Measurements from ENCODE around the gene BAHD1.

Gene BAHD1

DNA sequence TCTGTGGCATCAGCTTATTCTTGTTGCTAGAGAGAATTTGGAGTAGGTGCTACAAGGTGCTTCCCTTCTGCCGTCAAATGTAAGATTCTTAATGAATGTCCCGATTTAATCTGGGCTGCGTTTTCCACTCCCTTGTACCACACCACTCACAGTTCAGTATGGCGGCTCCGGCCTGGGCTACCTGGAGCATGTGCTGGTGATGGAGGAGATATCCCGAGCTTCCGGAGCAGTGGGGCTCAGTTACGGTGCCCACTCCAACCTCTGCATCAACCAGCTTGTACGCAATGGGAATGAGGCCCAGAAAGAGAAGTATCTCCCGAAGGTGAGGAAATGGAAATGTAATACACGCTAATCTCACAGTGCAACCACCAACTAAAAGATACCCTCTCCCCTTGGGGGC is 30.3 kb upstream of the BAHD1 start:
- Histone ChIP-seq H3K79me2 (no peaks in the 10 kb centered on the region), H3K27me3 (ENCODE audit: control insufficient read depth, insufficient read depth, low read length) (no peaks in the 10 kb centered on the region), H3K4me1 (no peaks in the 10 kb centered on the region), H3K4me3 (ENCODE audit: low read depth, low read length) (no peak overlapping the region), H3K36me3 (ENCODE audit: control insufficient read depth, insufficient read depth, low read length) (no peaks in the 10 kb centered on the region), H2AFZ (no peak overlapping the region), H3K9ac (no peak overlapping the region), H3K4me2 (ENCODE audit: low read length) (no peak overlapping the region), H3K27ac (no peak overlapping the region), H3K9me3 (ENCODE audit: control insufficient read depth, low read length) (no peaks in the 10 kb centered on the region)
- TF ChIP-seq, protein P1, sequence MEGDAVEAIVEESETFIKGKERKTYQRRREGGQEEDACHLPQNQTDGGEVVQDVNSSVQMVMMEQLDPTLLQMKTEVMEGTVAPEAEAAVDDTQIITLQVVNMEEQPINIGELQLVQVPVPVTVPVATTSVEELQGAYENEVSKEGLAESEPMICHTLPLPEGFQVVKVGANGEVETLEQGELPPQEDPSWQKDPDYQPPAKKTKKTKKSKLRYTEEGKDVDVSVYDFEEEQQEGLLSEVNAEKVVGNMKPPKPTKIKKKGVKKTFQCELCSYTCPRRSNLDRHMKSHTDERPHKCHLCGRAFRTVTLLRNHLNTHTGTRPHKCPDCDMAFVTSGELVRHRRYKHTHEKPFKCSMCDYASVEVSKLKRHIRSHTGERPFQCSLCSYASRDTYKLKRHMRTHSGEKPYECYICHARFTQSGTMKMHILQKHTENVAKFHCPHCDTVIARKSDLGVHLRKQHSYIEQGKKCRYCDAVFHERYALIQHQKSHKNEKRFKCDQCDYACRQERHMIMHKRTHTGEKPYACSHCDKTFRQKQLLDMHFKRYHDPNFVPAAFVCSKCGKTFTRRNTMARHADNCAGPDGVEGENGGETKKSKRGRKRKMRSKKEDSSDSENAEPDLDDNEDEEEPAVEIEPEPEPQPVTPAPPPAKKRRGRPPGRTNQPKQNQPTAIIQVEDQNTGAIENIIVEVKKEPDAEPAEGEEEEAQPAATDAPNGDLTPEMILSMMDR (IDR thresholded peaks at IDR 0.05): no peak

GRCh38 chr15:40412095-40412759 is 28.5 kb upstream of the BAHD1 start:
- H3K27me3 ChIP-seq (ENCODE audit: control insufficient read depth, insufficient read depth, low read length): no peaks in the 10 kb centered on the region
- no peak overlapping the region for H3K4me2 ChIP-seq (ENCODE audit: low read length)
- no peaks in the 10 kb centered on the region for H3K9me3 ChIP-seq (ENCODE audit: control insufficient read depth, low read length)
- H3K27ac ChIP-seq: no peak overlapping the region
- H3K36me3 ChIP-seq (ENCODE audit: control insufficient read depth, insufficient read depth, low read length): no peaks in the 10 kb centered on the region
- H3K4me1 ChIP-seq: no peaks in the 10 kb centered on the region
- no peak overlapping the region for H3K4me3 ChIP-seq (ENCODE audit: low read depth, low read length)
- TF ChIP-seq, protein P1 (IDR thresholded peaks at IDR 0.05): no peak
- no peaks in the 10 kb centered on the region for H3K79me2 ChIP-seq
- no peak overlapping the region for H3K9ac ChIP-seq
- H2AFZ ChIP-seq: no peak overlapping the region

DNA sequence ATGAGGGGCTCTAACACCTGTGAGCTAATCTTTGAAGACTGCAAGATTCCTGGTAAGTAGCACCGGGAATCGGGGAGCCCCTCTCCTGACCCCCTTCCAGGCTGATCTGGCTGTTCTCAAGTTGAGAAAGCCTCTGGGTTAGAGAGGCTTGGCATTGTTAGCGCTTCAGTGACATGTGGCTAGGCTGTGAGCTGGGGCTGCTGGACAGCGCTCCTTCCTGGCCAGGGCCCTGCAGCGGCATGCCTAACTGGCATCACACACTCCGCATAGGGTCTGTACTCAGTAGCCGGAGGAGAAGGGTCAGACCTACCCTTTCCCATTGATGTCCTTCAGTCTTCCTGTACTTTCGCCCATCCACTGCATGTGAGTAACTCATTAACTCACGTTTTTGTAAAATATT is 27.7 kb upstream of the BAHD1 start:
- Histone ChIP-seq H3K4me3 (ENCODE audit: low read depth, low read length) (no peak overlapping the region), H3K27ac (no peak overlapping the region), H3K79me2 (no peaks in the 10 kb centered on the region), H3K4me2 (ENCODE audit: low read length) (no peak overlapping the region), H3K9me3 (ENCODE audit: control insufficient read depth, low read length) (no peaks in the 10 kb centered on the region), H3K36me3 (ENCODE audit: control insufficient read depth, insufficient read depth, low read length) (no peaks in the 10 kb centered on the region), H3K27me3 (ENCODE audit: control insufficient read depth, insufficient read depth, low read length) (no peaks in the 10 kb centered on the region), H2AFZ (no peak overlapping the region), H3K9ac (no peak overlapping the region), H3K4me1 (no peaks in the 10 kb centered on the region)
- TF ChIP-seq, protein P1 (IDR thresholded peaks at IDR 0.05): no peak

DNA sequence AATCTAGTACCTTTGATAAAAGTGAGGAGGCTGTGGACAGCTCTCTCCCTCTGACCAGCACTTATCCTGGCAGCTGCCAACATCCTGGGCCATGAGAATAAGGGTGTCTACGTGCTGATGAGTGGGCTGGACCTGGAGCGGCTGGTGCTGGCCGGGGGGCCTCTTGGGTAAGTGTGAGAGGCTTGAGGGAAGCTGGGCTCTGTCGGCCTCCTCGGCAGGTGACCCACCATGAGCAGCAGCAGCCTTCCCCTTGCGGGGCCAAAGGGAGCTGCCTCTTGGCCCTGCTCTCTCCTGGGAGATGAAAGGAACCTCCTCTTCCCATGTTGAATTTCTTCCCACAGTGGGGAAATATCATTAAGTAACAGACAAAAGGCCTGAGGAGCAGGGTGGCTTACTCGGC is 25.9 kb upstream of the BAHD1 start:
- TF ChIP-seq, protein P1 (IDR thresholded peaks at IDR 0.05): no peak

GRCh38 chr15:40415226-40415625 is 25.5 kb upstream of the BAHD1 start:
- H3K27ac ChIP-seq: no peak overlapping the region

More for the DNA sequence above, 25.9 kb upstream of the BAHD1 start:
- no peak overlapping the region for H2AFZ ChIP-seq
- no peak overlapping the region for H3K4me3 ChIP-seq (ENCODE audit: low read depth, low read length)
- H3K36me3 ChIP-seq (ENCODE audit: control insufficient read depth, insufficient read depth, low read length): no peaks in the 10 kb centered on the region
- H3K27me3 ChIP-seq (ENCODE audit: control insufficient read depth, insufficient read depth, low read length): no peaks in the 10 kb centered on the region
- H3K9ac ChIP-seq: no peak overlapping the region
- H3K4me1 ChIP-seq: no peaks in the 10 kb centered on the region
- H3K27ac ChIP-seq: no peak overlapping the region
- H3K4me2 ChIP-seq (ENCODE audit: low read length): no peak overlapping the region
- no peaks in the 10 kb centered on the region for H3K9me3 ChIP-seq (ENCODE audit: control insufficient read depth, low read length)
- no peaks in the 10 kb centered on the region for H3K79me2 ChIP-seq

More at GRCh38 chr15:40415226-40415625, 25.5 kb upstream of the BAHD1 start:
- Histone ChIP-seq H3K4me3 (ENCODE audit: low read depth, low read length) (no peak overlapping the region), H3K27me3 (ENCODE audit: control insufficient read depth, insufficient read depth, low read length) (no peaks in the 10 kb centered on the region), H3K79me2 (no peaks in the 10 kb centered on the region), H3K4me2 (ENCODE audit: low read length) (no peak overlapping the region), H3K4me1 (peaks cover 2% of the 10 kb centered on the region), H3K9ac (no peak overlapping the region), H3K36me3 (ENCODE audit: control insufficient read depth, insufficient read depth, low read length) (no peaks in the 10 kb centered on the region), H2AFZ (no peak overlapping the region), H3K9me3 (ENCODE audit: control insufficient read depth, low read length) (no peaks in the 10 kb centered on the region)
- TF ChIP-seq, protein P1 (IDR thresholded peaks at IDR 0.05): no peak
